Endothelial cell of umbilical vein (primary cell): ENCODE results near the gene PBX3. TPM values are rescaled to one million over a fixed set of nuclear protein-coding genes. Genes with fewer than 3 reads are reported as not detected.

Experiments
- BruUV-seq: library from RNA; stranded (reverse); fragments of 400-500 nt; replicated peaks from 2 replicates; lab custom pipeline; 2021; lab: Mats Ljungman, UMichigan
- CTCF ChIA-PET: fragments of 300-600, 350-600 bp; sonication (Branson Sonifier 250); formaldehyde crosslinking; loops from one replicate; lab custom pipeline; 2021; ENCODE audit warnings: antibody characterized with exemption, inconsistent platforms; lab: Charles Lee
- POLR2A ChIA-PET: fragments of 300-600, 350-600 bp; sonication (Branson Sonifier 250); formaldehyde crosslinking; loops from one replicate; lab custom pipeline; 2021; ENCODE audit warnings: antibody characterized with exemption, inconsistent platforms; lab: Charles Lee
- DNase-seq: peaks from one replicate; pipeline ENCODE4 v3.0.0-alpha.2; 2011; ENCODE audit warnings: low read depth, low spot score
- FAIRE-seq: peaks from 2 replicates; lab custom pipeline; 2011; peaks lifted over from hg19 to GRCh38; lab: Jason Lieb, UNC
- H2AFZ ChIP-seq: 2 replicates; pipeline ENCODE4 v1.6.0; 2012; ENCODE audit warnings: low read depth, low read length, control low read depth, inconsistent platforms
- H3K27ac ChIP-seq: 2 replicates; pipeline ENCODE4 v1.5.1; 2011; ENCODE audit warnings: low read depth, mild to moderate bottlenecking, control low read depth, low read length, moderate library complexity; ENCODE audit not compliant: insufficient read depth
- H3K27me3 ChIP-seq, 2 experiments: 2 replicates each; pipeline versions ENCODE4 v1.6.0 to v1.6.1; 2011; ENCODE audit warnings: low read length in 2 of 2, mixed read lengths in 1 of 2; ENCODE audit not compliant: control insufficient read depth in 2 of 2, insufficient read depth in 2 of 2
- H3K36me3 ChIP-seq, 2 experiments: 2 replicates in 1 of 2; 3 replicates in 1 of 2; pipeline ENCODE4 v1.5.1; 2011; ENCODE audit warnings: low read length in 2 of 2, mild to moderate bottlenecking in 1 of 2, moderate library complexity in 1 of 2; ENCODE audit not compliant: control insufficient read depth in 2 of 2, insufficient read depth in 2 of 2; ENCODE audit errors: extremely low read depth in 1 of 2
- H3K4me1 ChIP-seq: 3 replicates; pipeline ENCODE4 v1.5.1; 2011; ENCODE audit warnings: mild to moderate bottlenecking, low read length; ENCODE audit not compliant: control insufficient read depth, insufficient read depth; ENCODE audit errors: extremely low read depth
- H3K4me2 ChIP-seq: 2 replicates; pipeline ENCODE4 v1.6.1; 2011; ENCODE audit warnings: low read length, control low read depth, mixed read lengths; ENCODE audit not compliant: insufficient read depth
- H3K4me3 ChIP-seq, 3 experiments: fragments of 200-600 bp in 1 of 3; sonication (generic), shearing (Covaris generic) in 1 of 3; replicated peaks in 1 of 3; 2 replicates each; pipeline ENCODE4 v1.5.1; 2011 to 2016; ENCODE audit warnings: control low read depth in 3 of 3, low read length in 3 of 3, mild to moderate bottlenecking in 2 of 3, inconsistent platforms in 1 of 3, low read depth in 1 of 3, moderate library complexity in 1 of 3; ENCODE audit not compliant: insufficient read depth in 1 of 3
- H3K79me2 ChIP-seq: 2 replicates; pipeline ENCODE4 v1.6.0; 2012; ENCODE audit warnings: low read length, inconsistent platforms; ENCODE audit not compliant: control insufficient read depth, insufficient read depth
- H3K9ac ChIP-seq: replicated peaks from 2 replicates; pipeline ENCODE3; 2011; ENCODE audit warnings: low read length, control low read depth; ENCODE audit not compliant: insufficient read depth; ENCODE audit errors: extremely low read depth
- H3K9me1 ChIP-seq: replicated peaks from 3 replicates; pipeline ENCODE4 v1.6.0; 2011; ENCODE audit warnings: mild to moderate bottlenecking, low read length; ENCODE audit not compliant: control insufficient read depth, insufficient read depth; ENCODE audit errors: extremely low read depth
- H3K9me3 ChIP-seq: replicated peaks from 2 replicates; pipeline ENCODE4 v1.5.1; 2012; ENCODE audit warnings: low read length, inconsistent platforms; ENCODE audit not compliant: control insufficient read depth, insufficient read depth
- H4K20me1 ChIP-seq: replicated peaks from 2 replicates; pipeline ENCODE3; 2011; ENCODE audit warnings: mild to moderate bottlenecking, low read length; ENCODE audit not compliant: control insufficient read depth, insufficient read depth; ENCODE audit errors: extremely low read depth
- EZH2 ChIP-seq: IDR thresholded peaks from 2 replicates; pipeline ENCODE4 v1.6.1; 2012; ENCODE audit warnings: borderline replicate concordance, low read depth, mild to moderate bottlenecking, moderate library complexity, low read length, inconsistent platforms; ENCODE audit not compliant: severe bottlenecking
- FOS ChIP-seq: IDR thresholded peaks from 2 replicates; pipeline ENCODE4 v1.6.1; 2011; ENCODE audit warnings: mild to moderate bottlenecking, low read length, moderate library complexity, borderline replicate concordance; ENCODE audit not compliant: insufficient read depth
- GATA2 ChIP-seq: IDR thresholded peaks from 2 replicates; pipeline ENCODE4 v1.7.0; 2011; ENCODE audit warnings: low read depth, mild to moderate bottlenecking, moderate library complexity, mixed read lengths, low read length; ENCODE audit not compliant: insufficient read length, insufficient read depth
- JUN ChIP-seq: IDR thresholded peaks from 2 replicates; pipeline ENCODE4 v1.6.1; 2011; ENCODE audit warnings: borderline replicate concordance, low read depth; ENCODE audit not compliant: insufficient read length, insufficient read depth
- MYC ChIP-seq: IDR thresholded peaks from one replicate; pipeline ENCODE4 v1.6.1; 2011; ENCODE audit warnings: mild to moderate bottlenecking, low read depth, low read length
- POLR2A ChIP-seq: IDR thresholded peaks from 2 replicates; pipeline ENCODE4 v1.6.1; 2012; ENCODE audit warnings: low read depth, mild to moderate bottlenecking, control low read depth, low read length
- POLR2AphosphoS5 ChIP-seq: IDR thresholded peaks from 2 replicates; pipeline ENCODE4 v1.6.1; 2012; ENCODE audit warnings: low read depth, mild to moderate bottlenecking, control low read depth, low read length, moderate library complexity; ENCODE audit not compliant: insufficient read depth
- dilution Hi-C: fragments of 300-500 bp; cut with MboI; formaldehyde crosslinking; loops from one replicate; pipeline ENCODE4 v1.15.0; 2019; ENCODE audit warnings: low sequenced_read_pairs; ENCODE audit not compliant: extremely low pct_ligation_motif_present
- intact Hi-C: fragments of 100-400 bp; cut with micrococcal nuclease; formaldehyde crosslinking; loops from one replicate; pipeline ENCODE4 v1.10.0; 2022
- polyA plus RNA-seq, 4 experiments: library from polyadenylated mRNA; depleted of rRNA in 3 of 4; stranded (reverse) in 3 of 4; unstranded in 1 of 4; fragments of >200 nt; gene quantifications; 2 replicates each; pipeline versions ENCODE4 v1.2.1 to v1.2.3, GENCODE V29; 2011 to 2012; ENCODE audit warnings: missing spikeins in 1 of 4
- total RNA-seq: library from RNA; stranded (reverse); gene quantifications from 2 replicates; pipeline ENCODE4 v1.2.3, GENCODE V29; 2021
- TF ChIP-seq, protein P1 (sequence below), 2 donors: IDR thresholded peaks; 1 replicate in 1 of 2; 2 replicates in 1 of 2; pipeline ENCODE4 v1.5.1; 2011; ENCODE audit warnings: low read length in 2 of 2, mild to moderate bottlenecking in 2 of 2, moderate library complexity in 2 of 2, control low read depth in 1 of 2, inconsistent platforms in 1 of 2, low read depth in 1 of 2; ENCODE audit not compliant: insufficient read depth in 1 of 2; ENCODE audit errors: extremely low read depth in 1 of 2
- TF ChIP-seq, protein P2 (sequence below): IDR thresholded peaks from 2 replicates; pipeline ENCODE4 v1.6.1; 2011; ENCODE audit not compliant: insufficient read depth, insufficient read length

Gene PBX3
- total and polyA plus RNA-seq, 2 donors (not counting 3 experiments of a cell fraction or from before 2014, with no cell fraction given): 18.8 to 42.0 TPM

DNA sequence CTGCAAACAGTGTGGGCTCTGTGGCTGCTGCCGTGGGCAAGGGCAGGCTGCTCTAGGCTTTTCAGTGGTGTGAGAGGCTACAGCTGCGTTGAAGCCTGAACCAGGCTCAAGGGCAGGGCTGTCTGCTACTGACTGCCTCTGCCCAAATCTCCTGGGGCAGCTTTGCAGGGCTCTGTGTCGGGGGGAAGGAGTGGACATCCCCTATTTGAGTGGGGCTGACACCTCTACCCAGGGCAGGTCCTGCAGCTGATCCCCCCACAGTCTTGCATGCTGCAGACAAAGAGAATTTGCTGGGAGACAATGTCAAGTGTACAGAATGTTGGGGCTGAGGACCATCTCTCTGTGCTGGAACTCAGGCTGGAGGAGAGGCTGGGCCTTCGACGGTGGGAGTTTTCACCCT is 240.2 kb downstream of the PBX3 start:
- Histone ChIP-seq H3K4me3 (no peak overlapping the region), H2AFZ (no peak overlapping the region), H3K79me2 (no peaks in the 10 kb centered on the region), H4K20me1 (no peaks in the 10 kb centered on the region), H3K27me3 (peaks cover 0 to 2% of the 10 kb centered on the region in 2 experiments), H3K4me2 (no peak overlapping the region), H3K9me1 (no peaks in the 10 kb centered on the region), H3K4me1 (no peaks in the 10 kb centered on the region), H3K9ac (no peak overlapping the region), H3K27ac (no peak overlapping the region), H3K36me3 (no peaks in the 10 kb centered on the region), H3K9me3 (no peaks in the 10 kb centered on the region)
- DNase-seq: no peak
- TF ChIP-seq FOS: no peak
- TF ChIP-seq, protein P1, sequence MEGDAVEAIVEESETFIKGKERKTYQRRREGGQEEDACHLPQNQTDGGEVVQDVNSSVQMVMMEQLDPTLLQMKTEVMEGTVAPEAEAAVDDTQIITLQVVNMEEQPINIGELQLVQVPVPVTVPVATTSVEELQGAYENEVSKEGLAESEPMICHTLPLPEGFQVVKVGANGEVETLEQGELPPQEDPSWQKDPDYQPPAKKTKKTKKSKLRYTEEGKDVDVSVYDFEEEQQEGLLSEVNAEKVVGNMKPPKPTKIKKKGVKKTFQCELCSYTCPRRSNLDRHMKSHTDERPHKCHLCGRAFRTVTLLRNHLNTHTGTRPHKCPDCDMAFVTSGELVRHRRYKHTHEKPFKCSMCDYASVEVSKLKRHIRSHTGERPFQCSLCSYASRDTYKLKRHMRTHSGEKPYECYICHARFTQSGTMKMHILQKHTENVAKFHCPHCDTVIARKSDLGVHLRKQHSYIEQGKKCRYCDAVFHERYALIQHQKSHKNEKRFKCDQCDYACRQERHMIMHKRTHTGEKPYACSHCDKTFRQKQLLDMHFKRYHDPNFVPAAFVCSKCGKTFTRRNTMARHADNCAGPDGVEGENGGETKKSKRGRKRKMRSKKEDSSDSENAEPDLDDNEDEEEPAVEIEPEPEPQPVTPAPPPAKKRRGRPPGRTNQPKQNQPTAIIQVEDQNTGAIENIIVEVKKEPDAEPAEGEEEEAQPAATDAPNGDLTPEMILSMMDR (IDR thresholded peaks at IDR 0.05; ENCODE audit: extremely low read depth in 1 of 2, insufficient read depth in 1 of 2, low read depth in 1 of 2, low read length in 2 of 2): no peak
- no peak for TF ChIP-seq POLR2AphosphoS5
- no peak for TF ChIP-seq EZH2
- TF ChIP-seq JUN: no peak
- TF ChIP-seq MYC: no peak
- TF ChIP-seq, protein P2, sequence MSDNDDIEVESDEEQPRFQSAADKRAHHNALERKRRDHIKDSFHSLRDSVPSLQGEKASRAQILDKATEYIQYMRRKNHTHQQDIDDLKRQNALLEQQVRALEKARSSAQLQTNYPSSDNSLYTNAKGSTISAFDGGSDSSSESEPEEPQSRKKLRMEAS: no peak
- TF ChIP-seq GATA2: no peak
- TF ChIP-seq POLR2A: no peak
- dilution Hi-C loops (no loop called here), intact Hi-C loops (no loop called here)
- no peak for FAIRE-seq
- POLR2A ChIA-PET: no interaction called here
- CTCF ChIA-PET: no interaction called here
- BruUV-seq: no TSS peak
